Nephron progenitor cell (in vitro differentiated cells): ENCODE results near the gene MED16.

Source experiments
- DNase-seq: peaks from one replicate; pipeline ENCODE4 v3.0.0; 2021
- H3K27ac Mint-ChIP-seq: 2 replicates; pipeline ENCODE4 v1.8.0; 2021; ENCODE audit warnings: mild to moderate bottlenecking, moderate library complexity, mixed read lengths
- H3K27me3 Mint-ChIP-seq: 2 replicates; pipeline ENCODE4 v1.8.0; 2021; ENCODE audit warnings: mild to moderate bottlenecking, low read depth, mixed read lengths; ENCODE audit not compliant: poor library complexity
- H3K36me3 Mint-ChIP-seq: 2 replicates; pipeline ENCODE4 v1.8.0; 2021; ENCODE audit warnings: low read depth, mixed read lengths
- H3K4me1 Mint-ChIP-seq: 2 replicates; pipeline ENCODE4 v1.8.0; 2021; ENCODE audit warnings: mixed read lengths
- H3K4me3 Mint-ChIP-seq: 2 replicates; pipeline ENCODE4 v1.8.0; 2021; ENCODE audit warnings: mild to moderate bottlenecking, moderate library complexity, mixed read lengths
- H3K9me3 Mint-ChIP-seq: 2 replicates; pipeline ENCODE4 v1.8.0; 2021; ENCODE audit warnings: mild to moderate bottlenecking, moderate library complexity, mixed read lengths
- TF ChIP-seq, protein P1 (sequence below): fragments of 200-600 bp; sonication (generic); IDR thresholded peaks from 2 replicates; pipeline ENCODE4 v1.5.0; 2021; ENCODE audit warnings: antibody characterized with exemption

The MED16 gene

DNA sequence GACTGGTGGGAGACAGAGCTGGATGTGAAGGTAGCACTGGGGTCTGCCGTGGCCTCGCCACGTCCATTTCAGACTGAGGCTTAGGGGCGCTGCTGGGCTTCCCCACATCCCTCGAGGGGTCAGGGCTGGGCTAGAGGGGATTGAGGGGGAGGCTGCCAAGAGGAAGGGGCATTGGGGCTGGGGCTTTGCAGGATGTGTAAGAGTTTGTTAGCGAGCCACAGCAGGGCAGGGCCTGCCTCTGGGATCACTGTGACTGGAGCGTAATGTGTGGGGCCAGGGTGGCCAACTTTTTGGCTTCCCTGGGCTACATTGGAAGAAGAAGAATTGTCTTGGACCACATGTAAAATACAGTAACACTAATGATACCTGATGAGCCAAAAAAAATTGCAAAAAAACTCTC lies 46.9 kb upstream of the MED16 start:
- peak overlapping the region; percentile 94 for H3K27ac Mint-ChIP-seq
- no peak for DNase-seq
- H3K36me3 Mint-ChIP-seq = peaks cover 85% of the 10 kb centered on the region
- TF ChIP-seq, protein P1, sequence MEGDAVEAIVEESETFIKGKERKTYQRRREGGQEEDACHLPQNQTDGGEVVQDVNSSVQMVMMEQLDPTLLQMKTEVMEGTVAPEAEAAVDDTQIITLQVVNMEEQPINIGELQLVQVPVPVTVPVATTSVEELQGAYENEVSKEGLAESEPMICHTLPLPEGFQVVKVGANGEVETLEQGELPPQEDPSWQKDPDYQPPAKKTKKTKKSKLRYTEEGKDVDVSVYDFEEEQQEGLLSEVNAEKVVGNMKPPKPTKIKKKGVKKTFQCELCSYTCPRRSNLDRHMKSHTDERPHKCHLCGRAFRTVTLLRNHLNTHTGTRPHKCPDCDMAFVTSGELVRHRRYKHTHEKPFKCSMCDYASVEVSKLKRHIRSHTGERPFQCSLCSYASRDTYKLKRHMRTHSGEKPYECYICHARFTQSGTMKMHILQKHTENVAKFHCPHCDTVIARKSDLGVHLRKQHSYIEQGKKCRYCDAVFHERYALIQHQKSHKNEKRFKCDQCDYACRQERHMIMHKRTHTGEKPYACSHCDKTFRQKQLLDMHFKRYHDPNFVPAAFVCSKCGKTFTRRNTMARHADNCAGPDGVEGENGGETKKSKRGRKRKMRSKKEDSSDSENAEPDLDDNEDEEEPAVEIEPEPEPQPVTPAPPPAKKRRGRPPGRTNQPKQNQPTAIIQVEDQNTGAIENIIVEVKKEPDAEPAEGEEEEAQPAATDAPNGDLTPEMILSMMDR = no peak
- H3K27me3 Mint-ChIP-seq = no peaks in the 10 kb centered on the region
- peaks cover 14% of the 10 kb centered on the region for H3K9me3 Mint-ChIP-seq
- peaks cover 32% of the 10 kb centered on the region for H3K4me1 Mint-ChIP-seq
- H3K4me3 Mint-ChIP-seq = no peak overlapping the region

DNA sequence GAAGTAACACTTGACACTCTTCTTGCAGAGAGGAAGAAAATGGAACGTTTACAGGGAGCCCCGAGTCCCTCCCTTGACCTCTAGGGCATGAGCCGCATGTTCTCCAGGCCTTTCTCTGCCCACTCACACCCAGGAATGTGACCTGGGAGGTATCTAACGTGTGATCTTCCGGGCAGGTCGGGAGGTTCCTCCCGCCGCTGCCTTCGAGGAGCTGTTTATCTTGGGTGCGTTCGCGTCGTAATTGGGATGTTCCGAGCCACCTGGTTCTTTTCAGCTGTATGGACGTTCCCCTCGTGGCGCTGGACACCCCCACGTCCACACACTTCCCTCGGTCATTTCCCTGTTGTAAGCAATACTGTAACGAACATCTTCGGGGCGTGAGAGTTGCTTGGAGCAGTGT lies 46.5 kb upstream of the MED16 start:
- H3K27me3 Mint-ChIP-seq = no peaks in the 10 kb centered on the region
- no peak for DNase-seq
- peaks cover 27% of the 10 kb centered on the region for H3K4me1 Mint-ChIP-seq
- H3K36me3 Mint-ChIP-seq = peaks cover 80% of the 10 kb centered on the region
- peaks cover 14% of the 10 kb centered on the region for H3K9me3 Mint-ChIP-seq
- no peak overlapping the region for H3K4me3 Mint-ChIP-seq
- TF ChIP-seq, protein P1 = no peak
- peak overlapping the region; percentile 94 for H3K27ac Mint-ChIP-seq

DNA sequence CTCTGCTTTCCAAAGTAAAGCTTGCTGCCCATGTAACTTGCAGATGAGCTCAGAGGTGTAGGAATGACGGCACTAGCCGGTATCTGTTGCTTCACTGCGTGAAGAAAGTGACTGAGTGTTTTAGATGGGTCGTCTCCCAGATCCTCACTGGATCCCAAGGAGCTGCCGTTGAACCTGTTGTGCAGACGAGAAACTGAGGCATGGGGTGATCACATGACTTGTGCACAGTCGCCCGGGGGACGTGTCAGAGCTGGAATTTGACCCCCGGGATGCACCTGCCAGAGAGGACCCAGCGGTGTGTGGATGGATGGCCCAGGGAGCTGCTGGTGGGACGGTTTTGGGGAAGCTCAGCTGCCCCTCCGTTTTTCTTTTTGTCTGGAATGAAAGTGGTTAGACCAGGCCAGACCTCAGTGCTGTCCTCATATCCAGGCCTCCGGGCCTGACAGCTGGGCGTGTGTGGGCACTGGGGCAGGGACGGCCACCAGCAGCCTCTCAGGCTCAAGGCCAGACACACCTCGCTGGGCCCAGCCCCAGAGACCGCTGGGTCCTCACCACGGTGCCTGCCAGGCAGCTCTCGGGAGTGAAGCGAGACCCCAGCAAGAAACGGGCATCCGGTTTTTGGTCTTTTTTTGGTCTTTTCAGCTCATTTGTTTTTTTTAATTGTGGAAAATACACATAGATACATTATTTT lies 45.4 kb upstream of the MED16 start:
- TF ChIP-seq, protein P1 = no peak
- no peak for DNase-seq
- Mint-ChIP-seq H3K27me3 (no peaks in the 10 kb centered on the region), H3K9me3 (peaks cover 14% of the 10 kb centered on the region), H3K4me3 (no peak overlapping the region), H3K27ac (peak overlapping the region; percentile 89), H3K36me3 (peaks cover 69% of the 10 kb centered on the region), H3K4me1 (peaks cover 27% of the 10 kb centered on the region)

DNA sequence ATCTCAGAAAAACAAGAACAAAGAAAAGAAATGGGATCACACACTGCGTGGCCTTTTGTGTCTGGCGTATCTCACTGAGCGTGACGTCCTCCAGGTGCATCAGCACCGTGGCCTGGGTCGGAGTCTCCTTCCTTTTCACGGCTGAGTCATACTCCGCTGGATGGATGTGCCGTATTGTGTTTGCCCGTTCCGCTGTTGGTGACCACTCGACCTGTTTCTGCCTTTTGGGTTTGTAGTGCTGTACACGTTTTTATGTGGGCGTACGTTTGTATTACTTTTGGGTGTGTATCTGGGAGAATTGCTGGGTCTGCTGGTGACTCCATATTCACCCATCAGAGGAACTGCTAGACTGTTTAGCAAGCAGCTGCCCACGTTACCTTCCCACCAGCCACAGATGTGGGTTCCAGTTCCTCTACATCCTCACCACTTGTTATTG lies 44.3 kb upstream of the MED16 start:
- Mint-ChIP-seq H3K4me3 (no peak overlapping the region), H3K27me3 (no peaks in the 10 kb centered on the region), H3K36me3 (peaks cover 59% of the 10 kb centered on the region), H3K4me1 (peaks cover 35% of the 10 kb centered on the region), H3K9me3 (peaks cover 7% of the 10 kb centered on the region), H3K27ac (no peak overlapping the region)
- no peak for DNase-seq
- TF ChIP-seq, protein P1 = no peak

DNA sequence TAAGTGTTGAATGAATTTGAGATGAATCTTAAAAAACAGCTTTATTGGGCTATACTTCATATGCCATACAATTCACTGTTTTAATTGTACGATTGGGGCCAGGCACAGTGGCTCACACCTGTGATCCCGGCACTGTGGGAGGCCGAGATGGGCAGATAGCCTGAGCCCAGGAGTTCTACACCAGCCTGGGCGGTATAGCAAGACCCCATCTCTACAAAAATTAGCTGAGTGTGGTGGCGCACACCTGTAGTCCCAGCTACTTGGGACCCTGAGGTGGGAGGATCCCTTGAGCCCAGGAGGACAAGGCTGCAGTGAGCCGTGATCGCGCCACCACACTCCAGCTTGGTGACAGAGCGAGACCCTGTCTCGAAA lies 43.2 kb upstream of the MED16 start:
- peaks cover 52% of the 10 kb centered on the region for H3K36me3 Mint-ChIP-seq
- peaks cover 4% of the 10 kb centered on the region for H3K9me3 Mint-ChIP-seq
- no peak overlapping the region for H3K27ac Mint-ChIP-seq
- H3K27me3 Mint-ChIP-seq = no peaks in the 10 kb centered on the region
- DNase-seq = no peak
- H3K4me1 Mint-ChIP-seq = peaks cover 35% of the 10 kb centered on the region
- TF ChIP-seq, protein P1 = no peak
- no peak overlapping the region for H3K4me3 Mint-ChIP-seq

DNA sequence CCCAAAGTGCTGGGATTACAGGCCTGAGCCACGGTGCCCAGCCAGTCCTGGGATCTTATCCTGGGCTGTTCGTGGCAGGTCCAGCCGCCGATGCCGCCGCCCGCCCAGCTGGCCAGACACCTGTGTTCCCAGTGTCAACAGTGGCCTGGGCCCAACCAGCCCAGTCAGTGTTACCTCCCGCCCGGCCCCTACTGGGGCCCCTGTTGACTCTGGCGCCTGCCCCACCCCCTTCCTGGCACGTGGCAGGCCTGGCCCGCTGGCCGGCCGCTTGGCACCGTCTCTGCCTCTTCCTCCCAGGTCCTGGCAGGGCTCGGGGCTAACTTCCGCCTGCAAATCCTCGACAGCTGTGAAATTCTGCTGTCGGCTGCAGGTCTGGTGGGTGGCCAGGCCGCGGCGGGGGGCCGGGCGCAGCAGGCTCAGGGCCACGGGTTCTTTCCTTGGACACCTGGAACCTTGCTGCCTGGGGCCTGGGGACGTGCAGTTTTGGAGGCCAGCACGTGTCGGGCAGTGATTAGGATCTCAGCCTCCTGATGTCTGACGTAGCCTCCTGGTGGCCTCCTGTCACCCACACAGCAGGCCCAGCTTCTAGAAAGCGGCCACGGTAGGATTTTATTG lies 42.0 kb upstream of the MED16 start:
- H3K36me3 Mint-ChIP-seq = peaks cover 57% of the 10 kb centered on the region
- DNase-seq = no peak
- TF ChIP-seq, protein P1 = no peak
- peaks cover 4% of the 10 kb centered on the region for H3K9me3 Mint-ChIP-seq
- H3K4me3 Mint-ChIP-seq = no peak overlapping the region
- peaks cover 30% of the 10 kb centered on the region for H3K4me1 Mint-ChIP-seq
- H3K27ac Mint-ChIP-seq = no peak overlapping the region
- H3K27me3 Mint-ChIP-seq = peaks cover 3% of the 10 kb centered on the region
